Measurements from ENCODE around the gene GH2. TPM values are rescaled to one million over a fixed set of nuclear protein-coding genes. Genes with fewer than 3 reads are reported as not detected.
"Not testable (repeated sequence)": the region's sequence is repeated elsewhere in the genome, so short reads cannot be mapped to it uniquely, and the experiment has no call there.

Gene GH2
- polyA plus RNA-seq, 1 donor from 2014 or later, result not detected

- H3K79me2 ChIP-seq (replicated peaks; ENCODE audit: insufficient read depth, low read length), result no peaks in the 10 kb centered on the region
- no peak overlapping the region for H3K9ac ChIP-seq (ENCODE audit: low read length)
- H3K36me3 ChIP-seq (ENCODE audit: insufficient read depth, low read length), result no peaks in the 10 kb centered on the region
- no peaks in the 10 kb centered on the region for H3K9me3 ChIP-seq (ENCODE audit: low read length)
- no peak for TF ChIP-seq RAD21 (conservative IDR thresholded peaks at IDR 0.05)
- TF ChIP-seq POLR2AphosphoS5 (IDR thresholded peaks at IDR 0.05), result no peak
- no peak for TF ChIP-seq SMC3 (conservative IDR thresholded peaks at IDR 0.05; ENCODE audit: poor library complexity)
- TF ChIP-seq MXI1 (conservative IDR thresholded peaks at IDR 0.05; ENCODE audit: poor library complexity, severe bottlenecking), result no peak
- no peak for TF ChIP-seq TAF1 (IDR thresholded peaks at IDR 0.05; ENCODE audit: low read depth)
- TF ChIP-seq CTCF (IDR thresholded peaks at IDR 0.05; ENCODE audit: poor library complexity, severe bottlenecking), result no peak
- TF ChIP-seq EP300 (conservative IDR thresholded peaks at IDR 0.05; ENCODE audit: poor library complexity, severe bottlenecking), result no peak
- no peak for TF ChIP-seq REST (IDR thresholded peaks at IDR 0.05; ENCODE audit: borderline replicate concordance)
- no peak for TF ChIP-seq EZH2 (IDR thresholded peaks at IDR 0.05; ENCODE audit: borderline replicate concordance, insufficient read depth, low read length, poor library complexity, severe bottlenecking)
- no peak overlapping the region for H3K27ac ChIP-seq (ENCODE audit: low read length)
- H2AFZ ChIP-seq (ENCODE audit: low read depth, low read length), result no peak overlapping the region
- no peaks in the 10 kb centered on the region for H4K20me1 ChIP-seq (ENCODE audit: insufficient read depth)
- H3K4me3 ChIP-seq (ENCODE audit: low read length), result no peak overlapping the region
- no peaks in the 10 kb centered on the region for H3F3A ChIP-seq (ENCODE audit: insufficient read depth, low read length, poor library complexity, severe bottlenecking)
- no peak overlapping the region for H3K4me2 ChIP-seq (ENCODE audit: low read length)
- no peaks in the 10 kb centered on the region for H3K9me2 ChIP-seq (ENCODE audit: insufficient read depth, low read length)
- H3K27me3 ChIP-seq (ENCODE audit: insufficient read depth, low read depth, low read length), result no peaks in the 10 kb centered on the region
Measured at GRCh38 chr17:63926164-63926563, 44.4 kb upstream of the GH2 start.

- H3F3A ChIP-seq (ENCODE audit: insufficient read depth, low read length, poor library complexity, severe bottlenecking), result no peaks in the 10 kb centered on the region
- no peak for TF ChIP-seq POLR2AphosphoS5 (IDR thresholded peaks at IDR 0.05)
- no peaks in the 10 kb centered on the region for H3K79me2 ChIP-seq (replicated peaks; ENCODE audit: insufficient read depth, low read length)
- no peak overlapping the region for H3K4me3 ChIP-seq (ENCODE audit: low read length)
- no peaks in the 10 kb centered on the region for H3K9me2 ChIP-seq (ENCODE audit: insufficient read depth, low read length)
- no peaks in the 10 kb centered on the region for H3K36me3 ChIP-seq (ENCODE audit: insufficient read depth, low read length)
- H3K9ac ChIP-seq (ENCODE audit: low read length), result no peak overlapping the region
- no peak overlapping the region for H2AFZ ChIP-seq (ENCODE audit: low read depth, low read length)
- no peaks in the 10 kb centered on the region for H4K20me1 ChIP-seq (ENCODE audit: insufficient read depth)
- H3K9me3 ChIP-seq (ENCODE audit: low read length), result no peaks in the 10 kb centered on the region
- no peak overlapping the region for H3K4me2 ChIP-seq (ENCODE audit: low read length)
- H3K27ac ChIP-seq (ENCODE audit: low read length), result no peak overlapping the region
- no peaks in the 10 kb centered on the region for H3K27me3 ChIP-seq (ENCODE audit: insufficient read depth, low read depth, low read length)
Measured at GRCh38 chr17:63925615-63926014, 43.9 kb upstream of the GH2 start.

- not testable (repeated sequence) for H3K9ac ChIP-seq (ENCODE audit: low read length); H3K79me2 ChIP-seq (replicated peaks; ENCODE audit: insufficient read depth, low read length); H3K9me2 ChIP-seq (ENCODE audit: insufficient read depth, low read length); H2AFZ ChIP-seq (ENCODE audit: low read depth, low read length); H3F3A ChIP-seq (ENCODE audit: insufficient read depth, low read length, poor library complexity, severe bottlenecking); H3K9me3 ChIP-seq (ENCODE audit: low read length); H4K20me1 ChIP-seq (ENCODE audit: insufficient read depth); H3K36me3 ChIP-seq (ENCODE audit: insufficient read depth, low read length); H3K4me3 ChIP-seq (ENCODE audit: low read length); H3K27me3 ChIP-seq (ENCODE audit: insufficient read depth, low read depth, low read length); H3K27ac ChIP-seq (ENCODE audit: low read length); H3K4me2 ChIP-seq (ENCODE audit: low read length)
Measured at GRCh38 chr17:63922402-63922801, 40.7 kb upstream of the GH2 start.

- not testable (repeated sequence) for H3K79me2 ChIP-seq (replicated peaks; ENCODE audit: insufficient read depth, low read length); H3K4me3 ChIP-seq (ENCODE audit: low read length); H3K36me3 ChIP-seq (ENCODE audit: insufficient read depth, low read length); H3F3A ChIP-seq (ENCODE audit: insufficient read depth, low read length, poor library complexity, severe bottlenecking); H4K20me1 ChIP-seq (ENCODE audit: insufficient read depth); H3K27me3 ChIP-seq (ENCODE audit: insufficient read depth, low read depth, low read length); H3K4me2 ChIP-seq (ENCODE audit: low read length); H3K9me3 ChIP-seq (ENCODE audit: low read length); H3K9me2 ChIP-seq (ENCODE audit: insufficient read depth, low read length); H2AFZ ChIP-seq (ENCODE audit: low read depth, low read length); H3K9ac ChIP-seq (ENCODE audit: low read length); H3K27ac ChIP-seq (ENCODE audit: low read length)
Measured at GRCh38 chr17:63920779-63921178, 39.0 kb upstream of the GH2 start.

- H3K9me3 ChIP-seq (ENCODE audit: low read length); H3K27me3 ChIP-seq (ENCODE audit: insufficient read depth, low read depth, low read length); H3K4me3 ChIP-seq (ENCODE audit: low read length); H3F3A ChIP-seq (ENCODE audit: insufficient read depth, low read length, poor library complexity, severe bottlenecking); H4K20me1 ChIP-seq (ENCODE audit: insufficient read depth); H3K4me2 ChIP-seq (ENCODE audit: low read length); H2AFZ ChIP-seq (ENCODE audit: low read depth, low read length); H3K9ac ChIP-seq (ENCODE audit: low read length); H3K79me2 ChIP-seq (replicated peaks; ENCODE audit: insufficient read depth, low read length); H3K27ac ChIP-seq (ENCODE audit: low read length); H3K36me3 ChIP-seq (ENCODE audit: insufficient read depth, low read length); H3K9me2 ChIP-seq (ENCODE audit: insufficient read depth, low read length): not testable (repeated sequence)
Measured at GRCh38 chr17:63920050-63920449, 38.3 kb upstream of the GH2 start.

Data from neural cell (in vitro differentiated cells).